Suprapubic skin (tissue), 3 donors: ENCODE data around the gene KCNK5.

ENCODE experiments used
- CTCF ChIP-seq, 2 donors: fragments of 200-600 bp in 1 of 2; fragments of 450-650 bp in 1 of 2; sonication (generic) in 1 of 2; IDR thresholded peaks; one replicate each; pipeline ENCODE4 v1.5.1; 2016 to 2019; ENCODE audit warnings: antibody characterized with exemption in 2 of 2, mild to moderate bottlenecking in 1 of 2, moderate library complexity in 1 of 2
- POLR2AphosphoS5 ChIP-seq, 3 donors: sonication (generic); formaldehyde crosslinking; IDR thresholded peaks; one replicate each; pipeline ENCODE4 v1.6.1; 2017; ENCODE audit warnings: antibody characterized with exemption in 3 of 3

- TF ChIP-seq CTCF (IDR thresholded peaks at IDR 0.05) (no peak), POLR2AphosphoS5 (IDR thresholded peaks at IDR 0.05) (no peak)
Measured at GRCh38 chr6:39197922-39198500, 31.3 kb downstream of the KCNK5 start.
